ENCODE data around the gene EYA4.

EYA4 gene

DNA sequence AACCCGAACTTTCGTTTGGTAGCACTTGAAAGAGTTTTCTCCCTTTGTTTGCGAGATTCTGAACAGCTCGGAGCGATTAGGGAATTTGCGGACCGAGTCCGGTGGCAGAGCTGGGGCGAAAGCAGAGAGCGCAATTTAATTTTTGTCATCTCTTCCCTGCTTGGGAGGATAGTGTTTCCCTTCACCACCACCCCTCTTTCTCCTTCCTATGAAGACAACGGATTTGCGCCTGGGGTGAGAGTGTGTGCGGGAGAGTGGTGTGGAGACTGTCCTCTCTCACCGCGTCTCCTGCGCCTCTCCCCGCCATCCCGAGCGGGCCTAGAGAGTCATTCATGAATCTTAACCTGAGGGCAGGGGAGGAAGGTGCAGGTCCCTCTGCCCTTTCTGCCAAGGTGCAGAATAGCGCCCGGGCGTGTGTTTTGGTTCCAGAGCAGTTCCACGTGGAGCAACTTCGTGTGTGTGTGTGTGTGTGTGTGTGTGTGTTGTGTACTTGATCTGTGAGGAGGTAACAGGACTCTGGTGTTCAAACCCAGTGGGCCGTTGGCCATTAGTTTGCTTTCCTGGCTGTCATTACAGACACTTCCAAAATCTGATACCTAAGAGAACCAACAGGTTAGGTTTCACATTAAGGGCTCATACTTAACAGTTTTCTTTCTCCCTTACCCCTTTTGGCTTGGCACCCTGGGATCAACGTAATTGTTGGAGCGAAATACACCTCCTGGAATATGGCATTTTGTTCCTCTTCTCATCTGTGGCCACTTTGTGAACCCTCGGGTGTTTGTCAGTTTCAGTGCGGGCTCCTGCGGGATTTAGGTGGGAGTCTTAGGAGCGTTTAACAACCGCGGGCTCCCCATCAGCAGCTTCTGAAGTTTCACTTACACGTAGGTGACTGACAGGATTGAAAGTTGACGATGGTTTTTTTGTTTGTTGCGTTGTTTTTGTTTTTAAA, 1.8 kb downstream of the EYA4 start:
- DNase-seq (ENCODE audit: low read depth in 2 of 2) = no peak

DNA sequence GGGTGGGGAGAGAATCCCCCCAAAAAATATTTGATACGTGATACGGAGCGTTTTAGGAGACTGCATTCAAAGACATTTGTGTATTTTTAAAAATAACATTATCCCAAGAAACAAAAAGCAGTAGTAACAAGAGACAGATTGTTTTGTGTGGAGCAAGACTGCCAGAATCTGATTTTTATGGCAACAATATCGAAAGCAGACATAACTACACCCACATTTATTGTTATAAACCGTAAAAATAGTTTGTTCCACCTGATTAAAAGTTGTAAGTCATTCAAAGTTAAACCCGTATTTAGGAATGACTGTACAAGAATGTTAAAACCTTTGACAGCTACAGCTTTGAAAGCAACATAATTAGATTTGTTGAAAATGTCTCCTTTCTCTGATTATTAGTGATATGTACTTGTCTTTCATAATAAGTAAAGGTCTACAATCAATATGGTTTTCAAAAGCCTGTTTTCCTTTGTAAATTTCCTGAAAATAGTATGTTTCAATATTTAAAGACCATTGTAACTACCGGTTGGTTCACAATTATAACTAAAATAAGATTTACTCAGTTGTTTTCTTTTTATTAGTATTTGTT, 2.7 kb downstream of the EYA4 start:
- no peak for DNase-seq (ENCODE audit: low read depth in 2 of 2)

DNA sequence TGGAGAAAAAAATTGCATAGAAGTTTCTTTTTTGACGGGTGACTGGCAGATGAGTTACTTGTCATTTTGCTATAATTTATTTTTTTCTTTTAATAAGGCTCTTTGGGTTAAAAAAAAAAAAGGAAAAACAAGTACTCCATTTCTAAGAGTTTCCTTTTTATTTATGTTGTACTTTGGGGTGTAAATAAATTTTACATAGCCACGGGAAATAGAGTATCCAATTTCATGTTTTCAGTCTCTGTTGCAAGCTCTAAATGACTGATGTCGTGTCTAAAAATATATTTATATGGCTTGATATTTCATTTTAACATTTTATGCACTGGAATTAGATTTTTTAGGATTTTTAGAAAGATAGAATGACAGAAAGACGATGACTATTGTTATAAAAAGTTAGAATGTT, 3.4 kb downstream of the EYA4 start:
- DNase-seq (ENCODE audit: low read depth in 2 of 2) = no peak

DNA sequence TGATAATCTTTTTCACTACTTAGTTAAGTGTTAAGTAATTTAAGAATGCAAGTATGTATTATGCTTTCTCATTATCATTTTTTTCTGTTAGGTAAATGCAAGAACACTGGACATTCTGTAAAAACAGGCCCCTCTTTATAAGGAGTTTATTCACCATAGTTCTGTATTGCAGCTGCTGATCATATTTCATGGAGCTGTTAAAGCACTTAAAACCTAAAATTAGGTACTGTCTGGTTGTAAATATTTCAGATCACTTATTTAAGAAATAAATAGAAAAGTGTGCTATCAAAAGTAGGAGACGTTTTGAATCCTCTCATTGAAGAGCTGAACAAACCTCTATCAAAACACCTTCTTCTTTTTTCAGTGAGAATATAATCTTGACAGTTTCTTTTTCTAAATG, 3.9 kb downstream of the EYA4 start:
- DNase-seq (ENCODE audit: low read depth in 2 of 2) = no peak

DNA sequence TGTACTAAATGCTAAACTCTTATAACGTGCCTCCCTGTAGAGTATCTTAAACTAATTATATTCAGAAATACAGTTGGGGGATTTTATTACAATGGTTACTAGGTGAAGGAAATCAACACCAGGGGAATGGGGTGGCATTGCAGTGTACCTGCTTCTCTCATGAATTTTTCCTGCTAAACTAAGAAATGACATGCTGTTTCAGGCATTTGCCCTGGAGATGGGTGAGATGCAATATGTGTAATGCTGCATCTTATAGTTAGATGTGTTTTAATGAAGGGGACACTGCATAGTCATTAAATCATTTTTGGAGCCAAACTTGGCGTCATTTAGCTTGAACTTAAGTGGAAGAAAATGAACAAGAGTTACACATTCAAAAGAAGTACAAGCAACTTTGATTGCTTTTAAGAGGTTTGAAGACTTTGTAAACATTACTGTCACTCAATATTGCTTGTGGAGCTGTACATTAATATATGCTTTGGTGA, 4.3 kb downstream of the EYA4 start:
- no peak for DNase-seq (ENCODE audit: low read depth in 2 of 2)

DNA sequence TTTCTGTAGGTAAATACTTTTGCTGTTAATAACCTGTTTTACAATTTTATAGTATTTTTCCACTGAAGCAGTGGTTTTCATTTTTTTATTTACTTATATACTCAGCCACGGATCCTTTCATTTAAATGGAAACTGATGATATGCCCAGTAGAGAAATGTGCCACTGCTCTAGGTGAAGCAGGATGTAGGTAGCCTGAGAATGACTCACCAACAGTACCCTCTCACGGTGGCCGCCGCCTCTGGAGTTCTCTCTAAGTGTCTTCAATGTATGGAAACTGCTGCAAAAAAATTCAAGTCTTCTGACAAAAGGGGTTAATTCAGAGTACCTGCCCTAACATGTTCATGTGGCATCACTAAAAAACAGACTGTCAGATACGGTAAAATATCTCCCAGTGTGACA, 6.4 kb downstream of the EYA4 start:
- DNase-seq (ENCODE audit: low read depth in 2 of 2) = no peak

DNA sequence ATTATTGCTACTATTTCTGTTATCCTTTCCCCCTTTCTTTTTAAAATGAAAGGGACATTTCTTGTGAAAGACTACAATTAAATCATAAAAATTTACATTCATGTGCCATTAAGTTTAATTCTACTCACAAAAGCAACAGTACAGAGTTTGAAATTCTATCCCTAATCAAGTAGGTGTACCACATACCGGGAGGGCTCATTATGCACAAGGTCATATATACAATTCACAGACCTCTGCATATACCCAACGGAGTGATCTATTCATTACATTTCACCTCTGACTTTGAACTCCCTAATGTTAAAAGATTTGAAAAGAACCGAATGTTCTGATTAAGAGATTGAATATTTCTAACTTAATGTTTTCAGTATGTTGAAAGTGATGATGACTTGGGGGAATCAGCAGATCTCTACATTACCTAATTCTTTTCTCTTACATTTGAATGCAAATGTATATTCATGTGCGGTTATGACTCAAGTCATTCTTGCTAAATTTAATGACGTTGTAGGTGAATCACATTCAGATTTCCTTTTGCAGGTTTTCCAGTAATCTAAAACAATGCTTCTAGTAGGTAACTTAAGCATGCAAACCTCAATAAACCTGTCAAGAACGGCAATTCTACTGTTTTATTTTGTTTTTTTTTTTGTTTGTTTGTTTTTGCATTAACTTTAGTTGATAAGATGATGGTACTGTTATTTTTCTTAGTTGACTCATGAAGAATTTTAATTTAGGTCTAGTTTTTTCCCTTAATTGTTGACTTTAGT, 7.3 kb downstream of the EYA4 start:
- DNase-seq (ENCODE audit: low read depth in 2 of 2) = no peak

DNA sequence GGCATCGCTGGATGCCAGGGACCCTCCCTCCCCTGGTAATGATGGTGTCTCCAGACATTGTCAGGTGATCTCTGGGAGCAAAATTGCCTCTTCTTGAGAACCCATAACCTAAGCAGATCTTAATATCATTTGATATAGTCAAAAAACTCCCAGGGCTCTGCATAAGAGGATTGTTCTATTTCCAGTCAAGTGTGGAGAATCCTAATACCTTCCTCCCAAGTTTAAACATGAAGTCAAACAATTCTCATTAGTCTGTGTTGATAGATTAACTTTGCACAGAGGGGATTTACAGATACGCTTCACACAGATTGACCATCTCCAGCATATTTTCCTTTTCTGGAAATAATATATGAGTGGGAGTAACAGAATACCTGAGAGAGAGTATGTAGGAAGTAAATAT, 10.5 kb downstream of the EYA4 start:
- no peak for DNase-seq (ENCODE audit: low read depth in 2 of 2)

DNA sequence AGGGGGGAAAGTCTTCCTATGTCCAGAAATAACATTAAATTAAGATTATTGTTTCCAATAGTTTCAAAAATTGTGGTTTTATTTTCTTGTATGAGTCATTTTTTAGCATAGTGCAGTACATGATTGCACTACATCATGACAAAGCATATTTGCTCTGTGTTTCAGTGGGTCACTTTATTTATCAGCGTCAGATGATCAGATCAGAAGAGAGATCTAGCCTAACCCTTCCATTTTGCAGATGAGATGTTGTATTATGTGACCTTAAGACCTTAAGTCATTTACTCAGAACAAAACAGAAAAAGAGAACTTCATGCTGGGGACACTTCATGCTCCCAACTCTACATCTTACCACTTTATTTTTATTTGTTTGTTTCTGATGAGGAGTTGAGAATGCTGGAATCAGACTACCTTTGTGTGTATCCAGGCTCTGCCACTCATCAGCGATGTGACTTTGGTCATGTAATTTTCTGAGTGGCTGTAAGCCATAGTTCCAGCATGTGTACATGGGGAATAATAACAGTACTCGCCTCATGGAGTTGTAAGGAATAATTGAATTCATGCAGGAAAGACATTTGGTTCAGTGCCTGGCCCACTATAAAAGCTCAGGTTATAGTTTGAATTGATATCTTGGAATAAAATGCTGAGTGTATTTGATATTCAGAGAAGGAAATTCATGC, 13.5 kb downstream of the EYA4 start:
- no peak for DNase-seq (ENCODE audit: low read depth in 2 of 2)

DNA sequence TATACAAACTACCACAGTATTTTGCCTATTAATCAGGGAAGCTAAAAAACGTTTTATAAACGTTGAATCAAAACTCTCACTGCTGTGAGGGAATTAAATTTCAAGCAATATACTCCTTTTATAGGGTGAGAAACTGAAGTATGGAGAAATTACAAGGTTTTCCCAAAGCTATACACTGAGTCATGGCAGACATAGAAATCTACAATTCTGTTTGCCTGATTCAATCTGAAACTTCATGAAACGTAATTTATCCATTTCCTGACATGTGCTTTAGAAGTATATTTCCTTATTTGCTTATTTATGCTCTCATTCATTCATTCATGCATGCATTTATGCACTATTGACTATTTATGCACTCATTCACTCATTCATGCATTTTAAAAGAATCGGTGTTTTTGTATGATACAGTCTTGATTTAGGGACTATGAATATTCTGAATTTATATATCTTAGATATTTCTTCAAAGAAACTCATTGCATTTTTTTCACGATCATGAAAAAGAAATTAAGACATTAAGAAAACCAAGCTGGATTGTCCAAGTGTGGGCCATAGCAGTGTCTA, 16.5 kb downstream of the EYA4 start:
- DNase-seq (ENCODE audit: low read depth in 2 of 2) = no peak

DNA sequence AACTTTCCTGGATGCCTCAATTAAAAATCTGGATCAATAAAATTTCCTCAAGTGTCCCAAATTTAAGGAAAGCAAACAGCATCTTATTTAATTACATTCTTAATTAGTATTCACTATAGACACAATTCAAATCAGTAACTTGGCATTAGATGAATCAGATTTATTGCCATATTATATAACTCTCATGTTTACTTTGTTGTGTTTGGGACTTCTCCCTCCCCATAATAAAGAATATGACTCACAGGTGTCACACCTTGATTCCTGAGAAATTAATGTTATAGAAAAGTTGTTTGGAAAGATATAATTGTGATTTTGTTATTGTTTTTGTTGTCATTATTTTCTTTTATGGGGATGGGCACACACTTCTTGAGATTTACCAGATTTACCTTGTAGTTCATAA, 18.4 kb downstream of the EYA4 start:
- DNase-seq (ENCODE audit: low read depth in 2 of 2) = no peak

DNA sequence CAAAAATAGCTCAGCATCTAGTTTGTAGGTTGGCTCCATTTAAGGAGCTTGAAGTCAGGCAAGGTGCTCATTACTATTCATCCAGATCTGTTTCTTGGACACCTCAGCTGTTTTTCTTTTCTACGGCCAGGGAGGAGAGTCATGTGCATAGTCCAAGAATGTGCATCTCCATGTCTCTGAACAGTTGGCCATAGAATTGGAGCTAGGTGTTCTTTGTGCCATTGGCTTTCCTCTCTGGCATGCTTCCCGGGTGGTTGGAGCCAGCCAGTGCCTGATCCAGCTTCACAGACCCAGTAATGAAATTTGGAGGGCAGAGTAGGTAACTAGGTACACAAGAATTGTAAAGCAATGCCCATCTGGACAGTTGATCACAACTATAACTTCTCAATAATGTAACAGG, 21.6 kb downstream of the EYA4 start:
- DNase-seq (ENCODE audit: low read depth in 2 of 2) = no peak

DNA sequence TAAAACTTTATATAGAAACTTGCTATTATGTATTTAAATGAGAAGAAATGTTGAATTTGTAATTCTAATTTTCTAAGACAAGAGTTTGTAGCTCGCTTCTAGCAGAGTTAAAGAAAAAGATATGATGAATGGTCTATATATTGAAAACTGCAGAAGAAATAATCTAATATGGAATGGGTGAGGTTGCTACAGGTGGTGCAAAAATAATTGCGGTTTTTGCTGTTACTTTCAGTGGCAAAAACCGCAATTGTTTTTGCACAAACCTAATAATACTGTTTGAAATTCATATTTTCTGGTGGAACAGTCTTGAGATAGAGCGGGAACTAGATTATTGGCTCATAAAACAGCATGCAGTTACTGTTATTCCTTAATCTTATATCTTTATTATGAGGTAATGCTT, 23.9 kb downstream of the EYA4 start:
- DNase-seq (ENCODE audit: low read depth in 2 of 2) = no peak

DNA sequence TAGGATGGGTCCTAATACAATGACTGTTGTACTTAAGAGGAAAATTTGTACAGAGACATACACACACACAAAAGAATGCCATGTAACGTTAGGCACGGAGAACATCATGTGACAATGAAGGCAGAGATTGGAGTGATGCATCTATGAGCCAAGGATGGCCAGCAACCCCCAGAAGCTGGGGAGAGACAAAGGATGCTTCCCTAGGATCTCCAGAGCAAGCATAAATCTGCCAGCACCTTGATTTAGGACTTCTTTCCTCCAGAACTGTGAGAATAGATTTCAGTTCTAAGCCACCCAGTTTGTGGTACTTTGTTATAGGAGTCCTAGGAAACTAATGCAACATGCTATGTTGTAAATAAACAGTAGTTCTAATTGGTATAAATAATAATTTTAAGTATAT, 25.0 kb downstream of the EYA4 start:
- no peak for DNase-seq (ENCODE audit: low read depth in 2 of 2)

DNA sequence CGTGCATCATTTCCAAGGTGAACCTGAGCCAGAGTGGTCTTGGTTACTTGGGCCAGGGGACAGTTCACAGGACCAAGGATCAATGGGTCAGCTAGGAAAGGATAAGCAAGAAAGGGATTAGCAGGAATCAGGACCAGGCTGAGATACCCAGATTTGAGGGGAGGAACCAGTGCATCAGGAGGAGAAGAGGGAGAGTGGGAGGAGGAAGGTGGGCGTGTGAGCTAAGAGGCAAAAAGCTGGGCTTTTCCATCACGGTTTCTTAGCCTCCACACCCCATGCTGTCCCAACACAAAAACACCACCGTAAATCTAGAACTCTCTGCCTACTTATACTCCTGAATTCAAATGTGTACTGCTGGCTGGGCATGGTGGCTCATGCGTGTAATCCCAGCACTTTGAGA, 27.5 kb downstream of the EYA4 start:
- DNase-seq (ENCODE audit: low read depth in 2 of 2) = no peak

DNA sequence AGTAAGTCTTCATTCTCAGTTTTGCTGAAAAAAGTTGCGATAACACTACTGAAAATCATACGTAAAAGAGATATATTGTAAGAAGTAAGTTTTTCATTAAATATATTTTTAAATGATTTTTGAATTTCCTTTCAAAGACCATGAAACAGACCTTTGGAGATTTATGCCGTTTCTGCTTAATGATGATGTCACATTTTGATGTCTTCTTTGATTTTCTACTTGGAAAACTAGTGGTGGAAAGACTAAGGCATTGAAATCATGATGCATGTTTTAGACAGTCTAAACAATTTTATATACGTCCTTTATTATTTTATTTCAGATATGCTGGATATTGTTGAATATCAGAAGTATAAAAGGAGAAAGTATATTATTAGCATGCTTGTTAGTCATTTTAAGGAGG, 33.7 kb downstream of the EYA4 start:
- DNase-seq (ENCODE audit: low read depth in 2 of 2) = no peak

DNA sequence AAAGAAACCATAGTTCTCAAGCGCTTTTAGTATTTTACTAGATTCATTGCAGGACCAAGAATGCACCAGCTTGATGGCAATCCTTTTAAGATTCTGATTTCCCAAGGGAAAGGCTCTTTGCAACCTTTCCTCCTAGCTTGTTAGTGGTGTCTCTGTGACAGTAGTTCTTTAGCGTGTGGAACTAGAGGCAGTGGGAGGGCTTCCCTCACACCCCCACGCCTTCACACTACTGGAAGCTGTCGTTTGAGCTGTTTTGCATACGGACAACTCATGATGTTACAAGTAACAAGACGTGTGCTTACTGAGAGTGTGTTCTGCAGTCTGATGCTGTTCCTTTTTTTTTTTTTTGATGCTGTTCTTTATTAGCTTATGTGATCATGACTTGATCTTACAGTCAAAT, 34.1 kb downstream of the EYA4 start:
- DNase-seq (ENCODE audit: low read depth in 2 of 2) = no peak

DNA sequence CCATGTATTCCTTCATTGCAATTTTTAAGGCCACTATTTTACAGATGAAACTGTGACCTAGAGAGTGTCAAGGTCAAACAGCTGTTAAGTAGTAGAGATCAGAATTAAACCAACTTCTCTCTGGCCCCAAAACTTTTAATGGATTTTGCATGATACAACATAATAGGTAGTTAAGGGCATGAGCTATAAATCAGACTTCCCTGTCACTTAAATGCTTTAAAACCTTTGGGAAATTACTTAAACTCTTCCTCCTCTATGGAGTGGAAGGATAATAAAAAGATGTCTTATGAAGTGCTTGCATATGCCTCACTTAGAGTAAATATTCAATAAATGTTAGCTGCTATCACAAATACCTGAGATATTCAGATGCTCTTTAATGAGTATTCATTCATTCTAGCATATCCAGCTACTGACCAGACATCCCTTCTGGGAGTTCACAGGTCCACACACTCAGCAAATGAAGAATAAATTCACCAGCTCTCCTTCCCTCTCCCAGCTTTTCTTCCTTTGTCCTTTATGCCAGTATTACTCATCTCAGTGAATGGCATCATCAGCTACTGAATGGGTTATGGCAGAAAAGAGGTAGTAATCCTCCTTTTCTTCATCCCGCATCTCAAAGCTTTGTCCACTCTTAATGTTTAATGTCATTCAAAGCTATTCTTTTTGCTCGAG, 36.2 kb downstream of the EYA4 start:
- DNase-seq (ENCODE audit: low read depth in 2 of 2) = no peak

DNA sequence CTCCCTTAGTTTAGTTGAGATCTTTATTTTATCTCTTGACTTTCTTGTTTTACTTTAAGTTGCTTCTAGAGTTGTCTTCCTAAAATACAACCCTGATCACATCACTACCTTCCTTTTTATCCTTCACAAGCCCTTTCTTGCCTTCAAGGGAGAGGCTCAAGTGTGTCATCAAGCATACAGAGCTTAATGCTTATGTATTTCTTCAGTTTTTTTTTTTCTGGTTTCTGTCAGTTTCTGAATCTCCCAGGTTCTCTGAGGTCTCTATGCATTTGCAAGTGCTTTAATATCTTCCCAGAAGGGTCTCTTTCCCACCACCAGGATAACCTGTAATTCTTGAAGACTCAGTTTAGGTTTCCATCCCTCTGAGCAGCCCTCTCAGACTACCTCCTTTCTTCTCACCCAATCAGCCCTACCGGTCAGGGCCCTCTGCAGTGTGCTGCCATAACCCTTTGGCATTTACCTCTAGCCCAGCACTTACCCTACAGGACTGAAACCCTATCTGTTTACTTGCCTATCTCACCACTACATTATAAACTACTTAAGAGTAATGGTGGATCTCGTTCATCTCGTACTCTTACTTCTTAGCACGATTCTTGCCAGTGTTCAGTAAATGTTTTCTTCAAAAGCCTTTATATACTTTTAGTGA, 36.9 kb downstream of the EYA4 start:
- no peak for DNase-seq (ENCODE audit: low read depth in 2 of 2)

DNA sequence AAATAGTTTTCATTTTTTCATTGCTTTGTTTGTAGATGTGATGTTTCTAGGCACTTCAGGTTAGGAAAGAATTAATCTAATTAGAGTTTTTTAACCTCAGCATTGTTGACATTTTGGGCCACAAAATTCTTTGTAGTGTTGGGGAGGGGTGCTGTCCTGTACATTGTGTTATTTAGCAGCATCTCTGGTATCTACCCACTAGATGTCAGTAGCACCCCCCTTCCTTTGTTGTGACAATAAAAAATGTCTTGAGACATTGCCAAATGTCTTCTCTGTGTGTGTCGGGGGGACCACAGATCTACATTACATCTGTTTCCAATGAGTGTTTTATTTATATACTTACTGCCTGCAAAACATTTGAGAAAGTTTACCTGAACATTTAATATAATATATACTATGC, 45.6 kb downstream of the EYA4 start:
- DNase-seq (ENCODE audit: low read depth in 2 of 2) = no peak

DNA sequence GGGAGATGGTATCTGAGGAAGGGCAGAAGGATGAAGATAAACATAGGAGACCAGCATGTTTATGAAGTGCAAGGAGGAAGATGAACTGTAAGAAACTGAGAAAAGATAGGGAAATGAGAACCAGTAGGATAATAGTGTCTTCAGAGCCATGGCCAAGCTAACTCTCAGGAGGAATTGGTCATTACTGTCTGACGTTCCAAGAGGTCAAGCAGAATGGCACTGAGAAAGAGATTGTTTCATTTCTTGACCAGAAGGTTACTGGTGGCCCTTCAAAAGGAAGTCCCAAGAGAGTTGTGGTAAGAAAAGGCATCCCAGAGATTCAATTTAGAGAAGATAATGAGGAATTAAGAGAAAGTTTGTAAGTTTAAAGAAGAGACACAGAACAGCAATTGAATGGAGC, 47.5 kb downstream of the EYA4 start:
- DNase-seq (ENCODE audit: low read depth in 2 of 2) = no peak

All from stimulated activated CD4-positive, alpha-beta T cell treated with anti-CD3 and anti-CD28 coated beads, Interleukin-12 subunit alpha, Interleukin-12 subunit beta, amount 100 ng/mL, for 24 hours (primary cell).